CD4-positive, alpha-beta T cell treated with Interleukin-17A for 1 hour (primary cell): ENCODE results near the gene CDH12.

Experiments
- DNase-seq: peaks from one replicate; pipeline ENCODE4 v3.0.0-alpha.2; 2020

Gene CDH12

GRCh38 chr5:22757776-22758175, 95.4 kb downstream of the CDH12 start:
- no peak for DNase-seq

- DNase-seq = no peak
Observed at GRCh38 chr5:22754155-22754554, 99.0 kb downstream of the CDH12 start.

GRCh38 chr5:22751536-22751935, 101.6 kb downstream of the CDH12 start:
- no peak for DNase-seq

- DNase-seq = no peak
Observed at GRCh38 chr5:22736443-22737003, 116.6 kb downstream of the CDH12 start.

- DNase-seq = no peak
Observed at GRCh38 chr5:22734907-22735306, 118.2 kb downstream of the CDH12 start.

GRCh38 chr5:22728610-22729009, 124.5 kb downstream of the CDH12 start:
- no peak for DNase-seq

- DNase-seq = no peak
Observed at GRCh38 chr5:22722491-22722890, 130.7 kb downstream of the CDH12 start.

GRCh38 chr5:22722056-22722455, 131.1 kb downstream of the CDH12 start:
- no peak for DNase-seq

- DNase-seq = no peak
Observed at GRCh38 chr5:22719842-22720241, 133.3 kb downstream of the CDH12 start.

- no peak for DNase-seq
Observed at GRCh38 chr5:22710660-22711059, 142.5 kb downstream of the CDH12 start.

- no peak for DNase-seq
Observed at GRCh38 chr5:22709743-22710142, 143.4 kb downstream of the CDH12 start.

GRCh38 chr5:22708770-22709328, 144.3 kb downstream of the CDH12 start:
- no peak for DNase-seq

- no peak for DNase-seq
Observed at GRCh38 chr5:22706901-22707300, 146.2 kb downstream of the CDH12 start.

- no peak for DNase-seq
Observed at GRCh38 chr5:22699319-22699718, 153.8 kb downstream of the CDH12 start.

GRCh38 chr5:22693121-22693520, 160.0 kb downstream of the CDH12 start:
- DNase-seq = no peak

- no peak for DNase-seq
Observed at GRCh38 chr5:22683050-22683449, 170.1 kb downstream of the CDH12 start.

GRCh38 chr5:22678886-22679285, 174.3 kb downstream of the CDH12 start:
- DNase-seq = no peak

- DNase-seq = no peak
Observed at GRCh38 chr5:22673131-22673530, 180.0 kb downstream of the CDH12 start.

GRCh38 chr5:22669345-22669744, 183.8 kb downstream of the CDH12 start:
- DNase-seq = no peak

- no peak for DNase-seq
Observed at GRCh38 chr5:22665801-22666200, 187.3 kb downstream of the CDH12 start.

- no peak for DNase-seq
Observed at GRCh38 chr5:22663134-22663533, 190.0 kb downstream of the CDH12 start.

GRCh38 chr5:22662391-22662790, 190.8 kb downstream of the CDH12 start:
- DNase-seq = no peak

GRCh38 chr5:22651355-22651754, 201.8 kb downstream of the CDH12 start:
- DNase-seq = no peak

GRCh38 chr5:22650511-22650910, 202.6 kb downstream of the CDH12 start:
- no peak for DNase-seq

- no peak for DNase-seq
Observed at GRCh38 chr5:22649074-22649473, 204.1 kb downstream of the CDH12 start.
